ENCODE data around the gene DEPDC5. TPM values are rescaled to one million over a fixed set of nuclear protein-coding genes. Genes with fewer than 3 reads are reported as not detected.

The DEPDC5 gene
- total and polyA plus RNA-seq, 2 of the 8 experiments (the other 6 are each of a cell fraction or from before 2014, with no cell fraction given), result 18.3 to 26.5 TPM

DNA sequence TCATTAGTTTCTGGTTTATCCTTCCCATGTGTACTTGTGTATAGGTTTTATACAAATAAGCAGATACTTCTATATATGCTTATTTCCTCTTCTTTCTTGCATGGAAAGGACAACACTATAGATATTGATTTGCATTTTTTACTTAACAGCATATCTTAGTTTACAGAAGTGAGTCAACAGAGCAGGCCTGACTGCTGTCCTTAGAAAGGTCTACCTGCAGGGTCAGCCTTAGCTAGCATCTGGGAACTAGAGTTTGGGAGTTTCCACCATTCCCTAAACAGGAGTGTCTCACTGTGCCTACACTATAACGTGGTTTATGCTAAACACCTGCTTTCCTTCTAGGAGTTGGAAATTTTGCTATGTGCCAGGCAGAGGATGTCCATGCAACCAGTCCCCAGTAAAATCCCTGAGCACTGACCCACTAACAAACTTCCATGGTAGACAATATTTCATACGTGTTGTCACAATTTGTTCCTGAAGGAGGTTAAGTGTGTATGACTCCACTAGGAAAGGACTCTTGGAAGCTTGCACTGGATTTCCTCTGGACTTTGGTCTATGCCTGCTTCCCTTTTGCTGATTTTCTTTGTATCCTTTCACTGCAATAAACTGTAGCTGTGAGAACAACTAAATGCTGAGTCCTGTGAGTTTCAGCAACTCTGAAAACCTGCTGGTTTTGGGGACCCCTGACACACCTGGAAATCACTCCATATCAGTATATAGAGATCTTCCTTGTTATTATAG lies 21.6 kb upstream of the DEPDC5 start:
- H2BK120ac ChIP-seq (replicated peaks; ENCODE audit: low read depth, low read length), result no peak overlapping the region
- no peak overlapping the region for H3K14ac ChIP-seq (ENCODE audit: insufficient read length)
- no peak overlapping the region for H2BK20ac ChIP-seq (ENCODE audit: low read length)
- no peak overlapping the region for H4K8ac ChIP-seq (ENCODE audit: extremely low read depth, insufficient read depth, low read length)
- no peak overlapping the region for H2BK5ac ChIP-seq (ENCODE audit: low read depth, low read length)
- H3K79me2 ChIP-seq (ENCODE audit: control insufficient read depth in 1 of 2, insufficient read depth in 2 of 2, low read length in 2 of 2), result peaks cover 4 to 79% of the 10 kb centered on the region in 2 experiments; a peak in 3 of 4 replicates
- no peak overlapping the region for H2AK5ac ChIP-seq (ENCODE audit: low read depth, low read length)
- no peak overlapping the region for H3K18ac ChIP-seq (ENCODE audit: extremely low read depth, low read length)
- no peaks in the 10 kb centered on the region; the same call in 1 of the 2 replicates for H3K23me2 ChIP-seq (ENCODE audit: low read depth, low read length)
- no peak overlapping the region for H4K5ac ChIP-seq (ENCODE audit: insufficient read length, low read depth, low read length)
- H3K4me3 ChIP-seq (ENCODE audit: extremely low read depth in 1 of 4, insufficient read depth in 2 of 4, low read depth in 3 of 4, low read length in 4 of 4), result no peak overlapping the region
- no peak overlapping the region for H2AFZ ChIP-seq (ENCODE audit: low read length)
- no peak for DNase-seq (ENCODE audit: low read depth in 1 of 2, low spot score in 2 of 2)
- H3K4me1 ChIP-seq (replicated peaks in 1 of 4; ENCODE audit: control insufficient read depth in 3 of 4, insufficient read depth in 4 of 4, low read length in 3 of 4), result no peaks in the 10 kb centered on the region
- H3K27me3 ChIP-seq (replicated peaks in 1 of 4; ENCODE audit: control insufficient read depth in 3 of 4, extremely low read depth in 1 of 4, insufficient read depth in 3 of 4, low read length in 3 of 4), result no peaks in the 10 kb centered on the region
- ChIA-PET CTCF (ENCODE audit: partially characterized antibody) (no interaction called here), POLR2A (ENCODE audit: partially characterized antibody) (interaction anchor here (1.0 kb wide), 2 partner anchors 14 to 239 kb away, joined by 3 read pairs; no protein-coding TSS in a partner anchor)
- WGBS, 2 experiments (ENCODE audit: extremely low coverage in 1 of 2, insufficient coverage in 1 of 2, insufficient read length in 1 of 2, insufficient replicate concordance in 2 of 2, low coverage in 1 of 2, low lambda C conversion rate in 2 of 2, missing lambda C conversion rate in 1 of 2), result 87% methylated on average over 2 of the region's 2 CpGs; no CpG with 5 or more reads in 1 of the 2 experiments
- FAIRE-seq, result no peak
- H2BK15ac ChIP-seq (ENCODE audit: low read length), result no peak overlapping the region
- H4K20me1 ChIP-seq (replicated peaks in 1 of 2; ENCODE audit: control insufficient read depth in 1 of 2, insufficient read depth in 2 of 2, low read length in 2 of 2), result peaks cover 8% of the 10 kb centered on the region in 2 experiments
- no peak overlapping the region for H3K9ac ChIP-seq (replicated peaks in 1 of 4; ENCODE audit: extremely low read depth in 1 of 4, low read depth in 3 of 4, low read length in 3 of 4)
- peaks cover 10% of the 10 kb centered on the region; the same call in 1 of the 2 replicates for H3K79me1 ChIP-seq (ENCODE audit: low read depth, low read length)
- H3K9me3 ChIP-seq (ENCODE audit: insufficient read depth in 2 of 2, low read depth in 1 of 2, low read length in 1 of 2), result no peaks in the 10 kb centered on the region
- no peak overlapping the region for H3K23ac ChIP-seq (ENCODE audit: insufficient read length)
- H3K36me3 ChIP-seq (ENCODE audit: control insufficient read depth in 2 of 4, insufficient read depth in 4 of 4, low read length in 3 of 4), result peaks cover 2 to 30% (median 15%) of the 10 kb centered on the region in 4 experiments; a peak in 7 of 8 replicates
- H3K56ac ChIP-seq (replicated peaks; ENCODE audit: insufficient read length, low read depth, low read length), result no peak overlapping the region
- H3K4me2 ChIP-seq (ENCODE audit: insufficient read depth in 1 of 2, low read depth in 2 of 2, low read length in 2 of 2), result no peak overlapping the region
- H2BK12ac ChIP-seq (ENCODE audit: low read depth, low read length), result no peak overlapping the region
- no peak overlapping the region for H3K27ac ChIP-seq (ENCODE audit: low read depth, low read length)
- H4K91ac ChIP-seq (replicated peaks; ENCODE audit: insufficient read length, low read length), result no peak overlapping the region
- no peak overlapping the region for H3K4ac ChIP-seq (replicated peaks; ENCODE audit: insufficient read length, low read depth, low read length)
- TF ChIP-seq POLR2AphosphoS5 (IDR thresholded peaks at IDR 0.05; ENCODE audit: low read depth, low read length), result no peak
- TF ChIP-seq CBX5 (IDR thresholded peaks at IDR 0.05; ENCODE audit: low read depth, low read length), result no peak
- TF ChIP-seq RXRA (IDR thresholded peaks at IDR 0.05; ENCODE audit: insufficient read depth, low read depth, low read length), result no peak
- TF ChIP-seq SP4 (IDR thresholded peaks at IDR 0.05; ENCODE audit: low read length), result no peak
- no peak for TF ChIP-seq NANOG (IDR thresholded peaks at IDR 0.05; ENCODE audit: insufficient read depth, low read depth, low read length, poor library complexity, severe bottlenecking)
- TF ChIP-seq TBP (IDR thresholded peaks at IDR 0.05; ENCODE audit: low read depth, low read length), result no peak
- TF ChIP-seq, protein P1, sequence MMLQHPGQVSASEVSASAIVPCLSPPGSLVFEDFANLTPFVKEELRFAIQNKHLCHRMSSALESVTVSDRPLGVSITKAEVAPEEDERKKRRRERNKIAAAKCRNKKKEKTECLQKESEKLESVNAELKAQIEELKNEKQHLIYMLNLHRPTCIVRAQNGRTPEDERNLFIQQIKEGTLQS (IDR thresholded peaks at IDR 0.05; ENCODE audit: insufficient read depth, low read depth, low read length), result no peak
- TF ChIP-seq, protein P2, sequence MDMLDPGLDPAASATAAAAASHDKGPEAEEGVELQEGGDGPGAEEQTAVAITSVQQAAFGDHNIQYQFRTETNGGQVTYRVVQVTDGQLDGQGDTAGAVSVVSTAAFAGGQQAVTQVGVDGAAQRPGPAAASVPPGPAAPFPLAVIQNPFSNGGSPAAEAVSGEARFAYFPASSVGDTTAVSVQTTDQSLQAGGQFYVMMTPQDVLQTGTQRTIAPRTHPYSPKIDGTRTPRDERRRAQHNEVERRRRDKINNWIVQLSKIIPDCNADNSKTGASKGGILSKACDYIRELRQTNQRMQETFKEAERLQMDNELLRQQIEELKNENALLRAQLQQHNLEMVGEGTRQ (IDR thresholded peaks at IDR 0.05; ENCODE audit: low read length), result no peak
- TF ChIP-seq SIRT6 (IDR thresholded peaks at IDR 0.05; ENCODE audit: low read length), result no peak
- no peak for TF ChIP-seq HDAC2 (IDR thresholded peaks at IDR 0.05; ENCODE audit: borderline replicate concordance in 1 of 2, low read depth in 2 of 2, low read length in 2 of 2)
- TF ChIP-seq NRF1 (IDR thresholded peaks at IDR 0.05; ENCODE audit: low read depth, low read length), result no peak
